CD14-positive monocyte (primary cell): ENCODE measurements around the gene VSTM4. TPM values are rescaled to one million over a fixed set of nuclear protein-coding genes. Genes with fewer than 3 reads are reported as not detected.

ENCODE experiments used
- DNase-seq, 3 donors: peaks; one replicate each; pipeline ENCODE4 v3.0.0-alpha.2; 2011 to 2022
- H2AFZ ChIP-seq: 2 replicates; pipeline ENCODE4 v1.6.0; 2012; ENCODE audit warnings: mild to moderate bottlenecking, low read depth, low read length, inconsistent platforms; ENCODE audit not compliant: insufficient read depth, poor library complexity, severe bottlenecking
- H3K27ac ChIP-seq, 2 donors: 1 replicate in 1 of 2; 2 replicates in 1 of 2; pipeline ENCODE4 v1.5.1; 2012 to 2013; ENCODE audit warnings: low read length in 2 of 2, control low read depth in 1 of 2, inconsistent platforms in 1 of 2, low read depth in 1 of 2, mild to moderate bottlenecking in 1 of 2
- H3K27me3 ChIP-seq, 2 donors: one replicate each; pipeline versions ENCODE4 v1.6.0 to v1.6.1; 2011 to 2013; ENCODE audit warnings: low read length in 2 of 2; ENCODE audit not compliant: control insufficient read depth in 2 of 2, insufficient read depth in 2 of 2
- H3K36me3 ChIP-seq, 2 donors: replicated peaks in 1 of 2; 1 replicate in 1 of 2; 2 replicates in 1 of 2; pipeline versions ENCODE4 v1.5.1 to v1.6.1; 2012 to 2013; ENCODE audit warnings: low read length in 2 of 2, control low read depth in 1 of 2, inconsistent platforms in 1 of 2, mild to moderate bottlenecking in 1 of 2; ENCODE audit not compliant: insufficient read depth in 2 of 2, control insufficient read depth in 1 of 2
- H3K4me1 ChIP-seq, 2 donors: 1 replicate in 1 of 2; 2 replicates in 1 of 2; pipeline versions ENCODE4 v1.5.1 to v1.6.1; 2012 to 2013; ENCODE audit warnings: low read length in 2 of 2, control low read depth in 1 of 2, inconsistent platforms in 1 of 2, mild to moderate bottlenecking in 1 of 2, moderate library complexity in 1 of 2; ENCODE audit not compliant: insufficient read depth in 2 of 2, control insufficient read depth in 1 of 2
- H3K4me2 ChIP-seq: replicated peaks from 2 replicates; pipeline ENCODE3; 2012; ENCODE audit warnings: low read length, moderate library complexity, mild to moderate bottlenecking; ENCODE audit not compliant: poor library complexity, severe bottlenecking; ENCODE audit errors: extremely low read depth
- H3K4me3 ChIP-seq, 3 experiments: fragments of 200-600 bp in 1 of 3; sonication (generic) in 1 of 3; replicated peaks in 1 of 3; 1 replicate in 2 of 3; 2 replicates in 1 of 3; pipeline ENCODE4 v1.5.1; 2011 to 2013; ENCODE audit warnings: low read length in 3 of 3, mild to moderate bottlenecking in 3 of 3, control low read depth in 2 of 3, low read depth in 2 of 3, inconsistent platforms in 1 of 3, moderate library complexity in 1 of 3
- H3K79me2 ChIP-seq: 2 replicates; pipeline ENCODE4 v1.6.0; 2012; ENCODE audit warnings: mild to moderate bottlenecking, control low read depth, inconsistent platforms, low read length, moderate library complexity; ENCODE audit not compliant: insufficient read depth
- H3K9ac ChIP-seq: 2 replicates; pipeline ENCODE4 v1.6.0; 2017; ENCODE audit warnings: low read length, mild to moderate bottlenecking; ENCODE audit not compliant: insufficient read depth, poor library complexity, severe bottlenecking
- H3K9me3 ChIP-seq, 2 donors: replicated peaks in 1 of 2; 1 replicate in 1 of 2; 2 replicates in 1 of 2; pipeline versions ENCODE4 v1.5.1 to v1.6.1; 2012 to 2013; ENCODE audit warnings: low read length in 2 of 2, control low read depth in 1 of 2; ENCODE audit not compliant: control insufficient read depth in 1 of 2, insufficient read depth in 1 of 2
- H4K20me1 ChIP-seq: 2 replicates; pipeline ENCODE4 v1.6.0; 2012; ENCODE audit warnings: mild to moderate bottlenecking, low read length, control low read depth, moderate library complexity; ENCODE audit not compliant: insufficient read depth
- H3K27ac Mint-ChIP-seq, 7 donors: one replicate each; pipeline ENCODE4 v1.8.0; 2020; ENCODE audit warnings: mild to moderate bottlenecking in 7 of 7, mixed read lengths in 7 of 7, moderate library complexity in 6 of 7, inconsistent platforms in 2 of 7
- H3K27me3 Mint-ChIP-seq, 3 donors: one replicate each; pipeline ENCODE4 v1.8.0; 2021 to 2022; ENCODE audit warnings: low read depth in 3 of 3, mild to moderate bottlenecking in 3 of 3, mixed read lengths in 3 of 3, moderate library complexity in 3 of 3, inconsistent platforms in 1 of 3
- H3K36me3 Mint-ChIP-seq, 2 donors: one replicate each; pipeline ENCODE4 v1.8.0; 2020; ENCODE audit warnings: mixed read lengths in 2 of 2, inconsistent platforms in 1 of 2, mild to moderate bottlenecking in 1 of 2
- H3K4me1 Mint-ChIP-seq: one replicate; pipeline ENCODE4 v1.8.0; 2020; ENCODE audit warnings: mild to moderate bottlenecking, mixed read lengths
- H3K4me3 Mint-ChIP-seq, 2 donors: one replicate each; pipeline ENCODE4 v1.8.0; 2020; ENCODE audit warnings: mild to moderate bottlenecking in 2 of 2, mixed read lengths in 2 of 2, moderate library complexity in 1 of 2
- H3K9me3 Mint-ChIP-seq, 7 donors: one replicate each; pipeline ENCODE4 v1.8.0; 2020 to 2022; ENCODE audit warnings: mixed read lengths in 7 of 7, mild to moderate bottlenecking in 6 of 7, moderate library complexity in 6 of 7, inconsistent platforms in 2 of 7
- CTCF ChIP-seq: fragments of 200-600 bp; IDR thresholded peaks from one replicate; pipeline ENCODE4 v1.8.0; 2022; ENCODE audit warnings: antibody characterized with exemption, mild to moderate bottlenecking
- WGBS: methylation state at CpG from one replicate; pipeline ENCODE4 v1.1.5; 2013; ENCODE audit warnings: missing lambda C conversion rate; ENCODE audit not compliant: insufficient coverage; 5-methylcytosine and 5-hydroxymethylcytosine counted together
- intact Hi-C, 2 donors: fragments of 100-400 bp; cut with micrococcal nuclease; formaldehyde crosslinking; loops; one replicate each; pipeline versions ENCODE4 v1.15.0 to v1.15.1; 2023
- polyA plus RNA-seq, 3 donors: library from polyadenylated mRNA; depleted of rRNA in 1 of 3; unstranded in 2 of 3; stranded (reverse) in 1 of 3; fragments of 300-500 nt in 2 of 3; fragments of >200 nt in 1 of 3; fragmentation: Illumina TruSeq in 2 of 3; gene quantifications; 1 replicate in 2 of 3; 2 replicates in 1 of 3; pipeline ENCODE4 v1.2.3, GENCODE V29; 2012 to 2021

Gene VSTM4
- polyA plus RNA-seq, 3 donors, result not detected

- Mint-ChIP-seq H3K36me3 (no peaks in the 10 kb centered on the region), H3K27ac (no peak overlapping the region), H3K4me3 (no peak overlapping the region), H3K27me3 (peaks cover 3 to 6% (median 4%) of the 10 kb centered on the region in 3 donors), H3K9me3 (peaks cover 0 to 3% (median 0%) of the 10 kb centered on the region in 7 donors), H3K4me1 (peaks cover 4% of the 10 kb centered on the region)
- Histone ChIP-seq H2AFZ (no peak overlapping the region), H3K27ac (no peak overlapping the region), H4K20me1 (no peaks in the 10 kb centered on the region), H3K79me2 (no peaks in the 10 kb centered on the region), H3K36me3 (no peaks in the 10 kb centered on the region), H3K4me1 (no peaks in the 10 kb centered on the region), H3K4me3 (no peak overlapping the region), H3K4me2 (no peak overlapping the region), H3K9ac (no peak overlapping the region), H3K27me3 (no peaks in the 10 kb centered on the region), H3K9me3 (no peaks in the 10 kb centered on the region)
- no peak for DNase-seq
- no CpG with 5 or more reads among the region's 1 CpG for WGBS
- TF ChIP-seq CTCF, result no peak
- intact Hi-C loops, result no loop called here
Measured at GRCh38 chr10:49153971-49154370, 38.6 kb upstream of the VSTM4 start.

GRCh38 chr10:49153115-49153514, 37.8 kb upstream of the VSTM4 start:
- Histone ChIP-seq H4K20me1 (no peaks in the 10 kb centered on the region), H3K4me2 (no peak overlapping the region), H3K9ac (no peak overlapping the region), H3K4me1 (no peaks in the 10 kb centered on the region), H3K79me2 (no peaks in the 10 kb centered on the region), H3K36me3 (no peaks in the 10 kb centered on the region), H3K9me3 (peaks cover 2 to 3% of the 10 kb centered on the region in 2 donors), H3K27me3 (no peaks in the 10 kb centered on the region), H2AFZ (no peak overlapping the region), H3K27ac (no peak overlapping the region), H3K4me3 (no peak overlapping the region)
- WGBS, result 57% methylated on average over 4 of the region's 4 CpGs
- H3K36me3 Mint-ChIP-seq, result no peaks in the 10 kb centered on the region
- H3K4me3 Mint-ChIP-seq, result no peak overlapping the region
- peaks cover 0 to 6% (median 3%) of the 10 kb centered on the region in 7 donors for H3K9me3 Mint-ChIP-seq
- peaks cover 4% of the 10 kb centered on the region for H3K4me1 Mint-ChIP-seq
- peaks cover 0 to 6% (median 4%) of the 10 kb centered on the region in 3 donors for H3K27me3 Mint-ChIP-seq
- intact Hi-C loops, result no loop called here
- TF ChIP-seq CTCF, result no peak
- no peak overlapping the region for H3K27ac Mint-ChIP-seq
- no peak for DNase-seq
